Measurements from ENCODE around the gene RGS9BP.
A peak's percentile ranks its signal among the peaks of the same experiment; 100 is the strongest.
"Not testable (repeated sequence)": the region's sequence is repeated elsewhere in the genome, so short reads cannot be mapped to it uniquely, and the experiment has no call there.

RGS9BP gene

GRCh38 chr19:32653599-32653915, 22.1 kb upstream of the RGS9BP start:
- Mint-ChIP-seq H3K4me1 (peaks cover 0 to 1% of the 10 kb centered on the region in 2 donors), H3K9me3 (no peaks in the 10 kb centered on the region), H3K27ac (no peak overlapping the region), H3K27me3 (no peaks in the 10 kb centered on the region), H3K4me3 (no peak overlapping the region), H3K36me3 (peaks cover 28 to 38% of the 10 kb centered on the region in 2 donors)
- no peak for ATAC-seq (replicated peaks)
- no peak for DNase-seq

- DNase-seq; H3K27me3 Mint-ChIP-seq; H3K4me1 Mint-ChIP-seq; H3K4me3 Mint-ChIP-seq; ATAC-seq (replicated peaks); H3K27ac Mint-ChIP-seq; H3K9me3 Mint-ChIP-seq: not testable (repeated sequence)
- H3K36me3 Mint-ChIP-seq = peaks cover 25 to 29% of the 10 kb centered on the region in 2 donors
These were observed 19.3 kb upstream of the RGS9BP start for GRCh38 chr19:32656379-32656778.

GRCh38 chr19:32658075-32658474, 17.6 kb upstream of the RGS9BP start:
- no peaks in the 10 kb centered on the region for H3K9me3 Mint-ChIP-seq
- no peak overlapping the region for H3K4me3 Mint-ChIP-seq
- peaks cover 22 to 23% of the 10 kb centered on the region in 2 donors for H3K36me3 Mint-ChIP-seq
- H3K4me1 Mint-ChIP-seq = peaks cover 4 to 7% of the 10 kb centered on the region in 2 donors
- no peak for ATAC-seq (replicated peaks)
- H3K27ac Mint-ChIP-seq = no peak overlapping the region
- no peak for DNase-seq
- H3K27me3 Mint-ChIP-seq = no peaks in the 10 kb centered on the region

GRCh38 chr19:32658527-32658926, 17.1 kb upstream of the RGS9BP start:
- Mint-ChIP-seq H3K9me3 (no peaks in the 10 kb centered on the region), H3K36me3 (peaks cover 19% of the 10 kb centered on the region in 2 donors)

GRCh38 chr19:32661318-32661717, 14.3 kb upstream of the RGS9BP start:
- peaks cover 5 to 7% of the 10 kb centered on the region in 2 donors for H3K4me1 Mint-ChIP-seq
- H3K27me3 Mint-ChIP-seq = no peaks in the 10 kb centered on the region
- no peaks in the 10 kb centered on the region for H3K9me3 Mint-ChIP-seq
- ATAC-seq (replicated peaks) (no peak), DNase-seq (no peak)
- no peak overlapping the region for H3K27ac Mint-ChIP-seq
- peaks cover 4 to 14% of the 10 kb centered on the region in 2 donors for H3K36me3 Mint-ChIP-seq
- no peak overlapping the region for H3K4me3 Mint-ChIP-seq

More at GRCh38 chr19:32658527-32658926, 17.1 kb upstream of the RGS9BP start:
- DNase-seq = no peak
- Mint-ChIP-seq H3K27me3 (no peaks in the 10 kb centered on the region), H3K4me1 (peaks cover 5 to 7% of the 10 kb centered on the region in 2 donors), H3K27ac (no peak overlapping the region), H3K4me3 (no peak overlapping the region)
- no peak for ATAC-seq (replicated peaks)

- peak; percentile 59 to 63 for ATAC-seq (replicated peaks)
- Mint-ChIP-seq H3K36me3 (peaks cover 0 to 16% of the 10 kb centered on the region in 2 donors), H3K4me1 (peaks cover 5 to 7% of the 10 kb centered on the region in 2 donors), H3K27ac (no peak overlapping the region), H3K4me3 (no peak overlapping the region), H3K27me3 (no peaks in the 10 kb centered on the region), H3K9me3 (no peaks in the 10 kb centered on the region)
- DNase-seq = no peak
These were observed 13.5 kb upstream of the RGS9BP start for GRCh38 chr19:32662186-32662585.

- Mint-ChIP-seq H3K4me3 (no peak overlapping the region), H3K27ac (no peak overlapping the region), H3K36me3 (peaks cover 7 to 20% of the 10 kb centered on the region in 2 donors), H3K9me3 (no peaks in the 10 kb centered on the region), H3K4me1 (peaks cover 12 to 13% of the 10 kb centered on the region in 2 donors), H3K27me3 (no peaks in the 10 kb centered on the region)
- DNase-seq (no peak), ATAC-seq (replicated peaks) (no peak)
These were observed 9.6 kb upstream of the RGS9BP start for GRCh38 chr19:32666084-32666483.

- Mint-ChIP-seq H3K36me3 (peaks cover 10 to 20% of the 10 kb centered on the region in 2 donors), H3K27me3 (no peaks in the 10 kb centered on the region), H3K4me3 (no peak overlapping the region), H3K9me3 (no peaks in the 10 kb centered on the region), H3K27ac (no peak overlapping the region), H3K4me1 (peaks cover 21 to 33% of the 10 kb centered on the region in 2 donors)
- DNase-seq (no peak), ATAC-seq (replicated peaks) (no peak)
These were observed 6.3 kb upstream of the RGS9BP start for GRCh38 chr19:32669310-32669709.

- H3K27me3 Mint-ChIP-seq = peaks cover 6 to 9% of the 10 kb centered on the region in 2 donors
- ATAC-seq (replicated peaks) = no peak
These were observed 3.6 kb upstream of the RGS9BP start for GRCh38 chr19:32671883-32672593.

GRCh38 chr19:32672841-32673240, 2.8 kb upstream of the RGS9BP start:
- Mint-ChIP-seq H3K9me3 (no peaks in the 10 kb centered on the region), H3K27me3 (peaks cover 13 to 17% of the 10 kb centered on the region in 2 donors), H3K36me3 (peaks cover 9 to 10% of the 10 kb centered on the region in 2 donors), H3K27ac (no peak overlapping the region), H3K4me1 (peaks cover 24 to 52% of the 10 kb centered on the region in 2 donors), H3K4me3 (peak overlapping the region in 1 of 2 donors; percentile 18)
- ATAC-seq (replicated peaks) (no peak), DNase-seq (no peak)

More at GRCh38 chr19:32671883-32672593, 3.6 kb upstream of the RGS9BP start:
- DNase-seq = no peak
- Mint-ChIP-seq H3K9me3 (no peaks in the 10 kb centered on the region), H3K4me1 (peaks cover 23 to 45% of the 10 kb centered on the region in 2 donors), H3K4me3 (no peak overlapping the region), H3K36me3 (peaks cover 10 to 11% of the 10 kb centered on the region in 2 donors), H3K27ac (no peak overlapping the region)

GRCh38 chr19:32673573-32673972, 2.1 kb upstream of the RGS9BP start:
- H3K36me3 Mint-ChIP-seq = peaks cover 9% of the 10 kb centered on the region in 2 donors
- H3K4me3 Mint-ChIP-seq = peak overlapping the region; percentile 86 to 93
- DNase-seq (no peak), ATAC-seq (replicated peaks) (no peak)
- peaks cover 24 to 52% of the 10 kb centered on the region in 2 donors for H3K4me1 Mint-ChIP-seq
- no peaks in the 10 kb centered on the region for H3K9me3 Mint-ChIP-seq
- peaks cover 13 to 24% of the 10 kb centered on the region in 2 donors for H3K27me3 Mint-ChIP-seq
- no peak overlapping the region for H3K27ac Mint-ChIP-seq

- Mint-ChIP-seq H3K9me3 (no peaks in the 10 kb centered on the region), H3K36me3 (peaks cover 5 to 8% of the 10 kb centered on the region in 2 donors), H3K27me3 (peaks cover 13 to 24% of the 10 kb centered on the region in 2 donors), H3K27ac (peak overlapping the region; percentile 94), H3K4me3 (peak overlapping the region; percentile 86 to 93), H3K4me1 (peaks cover 22 to 52% of the 10 kb centered on the region in 2 donors)
- DNase-seq (no peak), ATAC-seq (replicated peaks) (no peak)
These were observed 1.3 kb upstream of the RGS9BP start for GRCh38 chr19:32674153-32674930.

- Mint-ChIP-seq H3K9me3 (no peaks in the 10 kb centered on the region), H3K36me3 (peaks cover 0 to 3% of the 10 kb centered on the region in 2 donors), H3K27ac (peak within 1 kb of the TSS; percentile 94), H3K4me1 (peaks cover 16 to 50% of the 10 kb centered on the region in 2 donors), H3K27me3 (peaks cover 13 to 24% of the 10 kb centered on the region in 2 donors), H3K4me3 (peak within 1 kb of the TSS; percentile 86 to 93)
- DNase-seq (peak; percentile 97), ATAC-seq (replicated peaks) (peak; percentile 96 to 98)
These were observed 523 bp upstream of the RGS9BP start, which contains the start of gene ANKRD27 for GRCh38 chr19:32674931-32675719. Gene ANKRD27 (minus strand): TSS chr19:32675180. CDS start chr19:32659015, 16,165 bp downstream.

All from stimulated activated naive B cell treated with anti-CD40 and anti-IgM and Interleukin-4, amounts not matched to agents 10 μg/mL and 1 μg/mL and 100 μg/mL, for 72 hours (primary cell).